ENCODE measurements around the gene LPCAT1.

DNA sequence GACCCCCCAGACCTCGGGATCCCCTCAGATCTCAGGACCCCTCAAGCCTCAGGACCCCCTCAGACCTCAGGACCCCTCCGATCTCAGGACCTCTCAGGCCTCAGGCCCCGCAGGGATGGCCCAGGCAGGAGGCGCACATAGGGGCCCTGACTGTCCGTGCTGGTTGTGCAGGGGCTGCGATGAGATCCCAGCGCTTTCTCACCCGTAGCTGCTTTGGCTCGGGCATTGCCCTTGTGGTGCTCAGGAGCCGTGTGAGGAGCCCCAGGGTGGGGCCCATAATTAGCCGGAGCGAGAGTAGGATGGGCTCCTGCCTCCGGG is 680 bp upstream of the LPCAT1 start:
- no peak for TF ChIP-seq USF1 (IDR thresholded peaks at IDR 0.05; ENCODE audit: borderline replicate concordance, extremely low read length, insufficient read depth, low read depth, low read length)
- TF ChIP-seq CTCF (IDR thresholded peaks at IDR 0.05 in 2 of 3, conservative IDR thresholded peaks at IDR 0.05 in 1 of 3; ENCODE audit: control insufficient read depth in 2 of 3, extremely low read depth in 1 of 3, insufficient read depth in 1 of 3, low read depth in 3 of 3, low read length in 3 of 3), result no peak
- no peak for TF ChIP-seq ZZZ3 (IDR thresholded peaks at IDR 0.05; ENCODE audit: control insufficient read depth, insufficient read length, low read depth)
- no peak for TF ChIP-seq USF2 (IDR thresholded peaks at IDR 0.05; ENCODE audit: borderline replicate concordance, low read depth, low read length)
- TF ChIP-seq POLR2A (IDR thresholded peaks at IDR 0.05; ENCODE audit: low read depth, low read length), result no peak
- TF ChIP-seq BHLHE40 (IDR thresholded peaks at IDR 0.05; ENCODE audit: borderline replicate concordance in 1 of 2, low read depth in 2 of 2, low read length in 1 of 2), result no peak
- TF ChIP-seq MXI1 (IDR thresholded peaks at IDR 0.05; ENCODE audit: low read depth, low read length), result no peak
- no peak for TF ChIP-seq EP300 (IDR thresholded peaks at IDR 0.05; ENCODE audit: borderline replicate concordance in 1 of 2, control insufficient read depth in 1 of 2, low read depth in 2 of 2, low read length in 2 of 2)
- TF ChIP-seq CEBPB (IDR thresholded peaks at IDR 0.05; ENCODE audit: borderline replicate concordance in 1 of 2, low read depth in 2 of 2, low read length in 2 of 2), result no peak
- TF ChIP-seq TCF12 (IDR thresholded peaks at IDR 0.05; ENCODE audit: low read depth, low read length), result no peak
- TF ChIP-seq, protein P1, sequence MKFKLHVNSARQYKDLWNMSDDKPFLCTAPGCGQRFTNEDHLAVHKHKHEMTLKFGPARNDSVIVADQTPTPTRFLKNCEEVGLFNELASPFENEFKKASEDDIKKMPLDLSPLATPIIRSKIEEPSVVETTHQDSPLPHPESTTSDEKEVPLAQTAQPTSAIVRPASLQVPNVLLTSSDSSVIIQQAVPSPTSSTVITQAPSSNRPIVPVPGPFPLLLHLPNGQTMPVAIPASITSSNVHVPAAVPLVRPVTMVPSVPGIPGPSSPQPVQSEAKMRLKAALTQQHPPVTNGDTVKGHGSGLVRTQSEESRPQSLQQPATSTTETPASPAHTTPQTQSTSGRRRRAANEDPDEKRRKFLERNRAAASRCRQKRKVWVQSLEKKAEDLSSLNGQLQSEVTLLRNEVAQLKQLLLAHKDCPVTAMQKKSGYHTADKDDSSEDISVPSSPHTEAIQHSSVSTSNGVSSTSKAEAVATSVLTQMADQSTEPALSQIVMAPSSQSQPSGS (IDR thresholded peaks at IDR 0.05; ENCODE audit: low read length), result no peak
- TF ChIP-seq YY1 (IDR thresholded peaks at IDR 0.05; ENCODE audit: low read depth, low read length), result no peak
